Occipital lobe (tissue), 2 donors: ENCODE results near the gene MAGIX. TPM values are rescaled to one million over a fixed set of nuclear protein-coding genes. Genes with fewer than 3 reads are reported as not detected.

Source experiments
- DNase-seq: peaks from one replicate; lab custom pipeline; 2025; lab: John Stamatoyannopoulos, UW
- total RNA-seq: library from RNA; depleted of rRNA; stranded (reverse); fragments of >200 nt; gene quantifications from one replicate; pipeline ENCODE4 v1.2.3, GENCODE V29; 2014

The MAGIX gene
- total RNA-seq, 1 donor from 2014 or later = 3.4 TPM

- DNase-seq = no peak
These were observed 21.2 kb downstream of the MAGIX start for GRCh38 chrX:49183701-49184281.

- DNase-seq = peak; percentile 49
These were observed 22.0 kb downstream of the MAGIX start for GRCh38 chrX:49184294-49185281.

GRCh38 chrX:49186125-49187027 lies 23.8 kb downstream of the MAGIX start, which contains the start of gene PRICKLE3:
PRICKLE3 (minus strand) TSS chrX:49186373; CDS start chrX:49186297, 76 bp downstream.
- peak; percentile 32 for DNase-seq

- no peak for DNase-seq
These were observed 24.5 kb downstream of the MAGIX start for GRCh38 chrX:49187028-49187394.

- no peak for DNase-seq
These were observed 25.0 kb downstream of the MAGIX start for GRCh38 chrX:49187526-49187925.

GRCh38 chrX:49188468-49189076 lies 26.0 kb downstream of the MAGIX start:
- no peak for DNase-seq

- no peak for DNase-seq
These were observed 27.0 kb downstream of the MAGIX start for GRCh38 chrX:49189606-49190005.

GRCh38 chrX:49190821-49191573 lies 28.4 kb downstream of the MAGIX start:
- peak; percentile 91 for DNase-seq

- no peak for DNase-seq
These were observed 29.0 kb downstream of the MAGIX start for GRCh38 chrX:49191574-49192011.

- no peak for DNase-seq
These were observed 30.3 kb downstream of the MAGIX start for GRCh38 chrX:49192722-49193328.

GRCh38 chrX:49193542-49193964 lies 31.0 kb downstream of the MAGIX start:
- DNase-seq = no peak

GRCh38 chrX:49197543-49198087 lies 35.1 kb downstream of the MAGIX start:
- DNase-seq = no peak

- DNase-seq = no peak
These were observed 36.2 kb downstream of the MAGIX start for GRCh38 chrX:49198540-49199314.

GRCh38 chrX:49199315-49199595 lies 36.7 kb downstream of the MAGIX start:
- no peak for DNase-seq

GRCh38 chrX:49199906-49200771 lies 37.6 kb downstream of the MAGIX start, which contains the start of gene SYP:
SYP (minus strand) TSS chrX:49200193; CDS start chrX:49200186, 7 bp downstream.
- peak; percentile 72 for DNase-seq

GRCh38 chrX:49202022-49202421 lies 39.5 kb downstream of the MAGIX start:
- DNase-seq = no peak

- DNase-seq = no peak
These were observed 41.0 kb downstream of the MAGIX start for GRCh38 chrX:49203536-49203935.

GRCh38 chrX:49204017-49204416 lies 41.5 kb downstream of the MAGIX start:
- no peak for DNase-seq
